ENCODE measurements around the gene CARD14. TPM values are rescaled to one million over a fixed set of nuclear protein-coding genes. Genes with fewer than 3 reads are reported as not detected.

CARD14 gene
- total RNA-seq, 3 donors from 2014 or later = not detected

DNA sequence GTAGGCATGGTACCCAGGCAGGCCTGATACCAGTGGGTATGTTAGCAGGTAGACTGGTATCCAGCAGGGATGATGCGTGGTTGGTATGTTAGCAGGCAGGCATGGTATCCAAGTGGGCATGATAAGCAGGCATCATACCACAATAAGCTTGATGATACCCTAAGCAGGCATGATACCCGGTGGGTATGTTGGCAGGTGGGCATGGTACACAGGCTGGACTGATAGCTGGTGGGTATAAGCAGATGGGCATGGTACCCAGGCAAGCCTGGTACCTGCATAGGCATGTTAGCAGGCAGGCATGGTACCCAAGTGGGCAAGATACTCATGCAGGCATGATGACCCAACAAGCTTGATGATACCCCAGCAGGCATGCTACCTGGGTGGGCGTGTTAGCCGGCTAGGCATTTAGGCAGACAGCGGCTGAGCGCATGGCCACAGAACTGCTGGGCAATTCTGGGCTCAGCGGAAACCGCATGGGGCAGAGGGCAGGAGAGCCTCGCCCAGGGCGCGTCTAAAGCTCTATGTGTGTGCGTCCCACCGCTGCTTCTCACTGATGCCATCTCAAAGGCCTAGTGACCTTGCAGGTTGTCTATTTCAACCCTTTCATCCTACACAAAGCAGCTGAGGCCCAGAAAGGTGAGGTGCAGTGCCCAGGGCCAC is 48.0 kb downstream of the CARD14 start:
- peaks cover 37% of the 10 kb centered on the region for H3K4me1 Mint-ChIP-seq (ENCODE audit: low read depth)
- ATAC-seq = no peak
- no peak for DNase-seq
- H3K4me3 Mint-ChIP-seq = no peak overlapping the region
- H3K36me3 Mint-ChIP-seq (ENCODE audit: insufficient read depth) = peaks cover 12% of the 10 kb centered on the region
- no peaks in the 10 kb centered on the region for H3K9me3 Mint-ChIP-seq
- no peaks in the 10 kb centered on the region for H3K27me3 Mint-ChIP-seq (ENCODE audit: low read depth)

DNA sequence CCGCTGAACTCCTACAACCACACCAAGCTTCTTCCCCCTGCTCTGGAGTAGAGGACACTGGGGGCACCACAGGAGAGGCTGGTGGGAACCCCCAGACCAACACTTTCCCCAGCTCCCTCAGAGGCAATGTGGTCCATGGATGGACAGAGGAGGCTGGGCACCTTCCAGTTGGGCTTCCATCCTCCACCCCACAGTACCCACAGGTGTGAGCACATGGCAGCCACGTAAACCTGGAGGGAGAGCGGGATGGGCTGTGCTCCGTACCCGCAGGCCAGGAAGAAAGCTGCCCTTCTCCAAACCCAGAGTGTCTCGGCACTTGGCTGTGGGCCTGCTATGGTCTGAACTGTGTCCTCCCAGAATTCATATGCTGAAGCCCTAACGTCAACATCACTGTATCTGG is 48.6 kb downstream of the CARD14 start:
- DNase-seq (no peak), ATAC-seq (no peak)
- peaks cover 42% of the 10 kb centered on the region for H3K4me1 Mint-ChIP-seq (ENCODE audit: low read depth)
- peaks cover 18% of the 10 kb centered on the region for H3K36me3 Mint-ChIP-seq (ENCODE audit: insufficient read depth)
- H3K27me3 Mint-ChIP-seq (ENCODE audit: low read depth) = no peaks in the 10 kb centered on the region
- H3K9me3 Mint-ChIP-seq = no peaks in the 10 kb centered on the region
- H3K4me3 Mint-ChIP-seq = peak overlapping the region; percentile 91

DNA sequence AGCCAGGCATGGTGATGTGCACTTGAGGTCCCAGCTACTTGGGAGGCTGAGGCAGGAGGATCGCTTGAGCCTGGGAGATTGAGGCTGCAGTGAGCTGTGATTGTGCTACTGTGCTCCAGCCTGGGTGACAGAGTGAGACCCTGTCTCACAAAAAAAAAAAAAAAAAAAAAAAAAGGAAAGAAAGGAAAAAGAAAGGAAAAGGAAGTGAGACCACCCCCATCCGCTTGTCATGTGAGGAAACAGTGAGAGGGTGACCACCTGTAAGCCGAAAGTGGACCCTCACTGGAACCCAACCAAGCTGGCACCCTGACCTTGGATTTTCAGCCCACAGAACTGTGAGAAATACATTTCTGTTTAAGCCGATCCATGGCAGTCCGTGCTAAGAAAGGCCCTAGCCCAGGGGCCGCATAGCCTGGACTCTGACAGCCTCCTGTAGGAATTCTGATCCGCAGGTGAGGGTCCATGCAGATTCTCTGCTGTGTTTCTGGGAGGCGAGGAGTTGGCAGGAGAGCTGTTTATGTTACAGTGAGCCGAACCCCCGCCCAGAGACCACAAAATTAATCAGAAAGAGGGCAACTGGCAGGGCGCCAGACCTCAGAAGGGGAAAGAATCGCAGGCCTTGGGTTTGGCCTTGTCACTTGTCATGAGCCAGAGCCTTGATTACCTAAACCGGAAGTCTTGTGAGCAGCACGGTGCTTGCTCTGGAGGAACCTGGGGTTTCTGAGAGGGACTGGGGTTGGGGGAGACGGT is 49.4 kb downstream of the CARD14 start:
- peak; percentile 89 for ATAC-seq
- no peaks in the 10 kb centered on the region for H3K9me3 Mint-ChIP-seq
- DNase-seq = peak; percentile 92
- H3K27me3 Mint-ChIP-seq (ENCODE audit: low read depth) = no peaks in the 10 kb centered on the region
- peaks cover 22% of the 10 kb centered on the region for H3K36me3 Mint-ChIP-seq (ENCODE audit: insufficient read depth)
- peaks cover 48% of the 10 kb centered on the region for H3K4me1 Mint-ChIP-seq (ENCODE audit: low read depth)
- H3K4me3 Mint-ChIP-seq = peak overlapping the region; percentile 91

DNA sequence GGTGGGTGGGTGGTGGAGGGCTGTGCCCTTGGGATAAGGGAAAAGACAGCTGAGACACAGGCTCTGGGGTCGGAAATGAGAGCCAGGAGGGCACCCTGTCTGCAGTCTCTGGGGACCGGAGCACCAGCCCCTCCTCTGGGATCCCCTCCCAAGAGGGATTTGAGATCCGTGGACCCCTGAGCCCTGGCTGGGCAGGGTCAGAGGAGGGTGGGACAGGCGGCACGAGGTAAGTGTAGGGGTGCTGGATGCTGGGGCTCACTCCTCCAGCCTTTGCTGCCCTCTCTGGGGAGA is 49.9 kb downstream of the CARD14 start:
- peaks cover 49% of the 10 kb centered on the region for H3K4me1 Mint-ChIP-seq (ENCODE audit: low read depth)
- H3K27me3 Mint-ChIP-seq (ENCODE audit: low read depth) = no peaks in the 10 kb centered on the region
- peaks cover 22% of the 10 kb centered on the region for H3K36me3 Mint-ChIP-seq (ENCODE audit: insufficient read depth)
- H3K4me3 Mint-ChIP-seq = peak overlapping the region; percentile 91
- DNase-seq (no peak), ATAC-seq (peak; percentile 29 to 32)
- H3K9me3 Mint-ChIP-seq = no peaks in the 10 kb centered on the region

DNA sequence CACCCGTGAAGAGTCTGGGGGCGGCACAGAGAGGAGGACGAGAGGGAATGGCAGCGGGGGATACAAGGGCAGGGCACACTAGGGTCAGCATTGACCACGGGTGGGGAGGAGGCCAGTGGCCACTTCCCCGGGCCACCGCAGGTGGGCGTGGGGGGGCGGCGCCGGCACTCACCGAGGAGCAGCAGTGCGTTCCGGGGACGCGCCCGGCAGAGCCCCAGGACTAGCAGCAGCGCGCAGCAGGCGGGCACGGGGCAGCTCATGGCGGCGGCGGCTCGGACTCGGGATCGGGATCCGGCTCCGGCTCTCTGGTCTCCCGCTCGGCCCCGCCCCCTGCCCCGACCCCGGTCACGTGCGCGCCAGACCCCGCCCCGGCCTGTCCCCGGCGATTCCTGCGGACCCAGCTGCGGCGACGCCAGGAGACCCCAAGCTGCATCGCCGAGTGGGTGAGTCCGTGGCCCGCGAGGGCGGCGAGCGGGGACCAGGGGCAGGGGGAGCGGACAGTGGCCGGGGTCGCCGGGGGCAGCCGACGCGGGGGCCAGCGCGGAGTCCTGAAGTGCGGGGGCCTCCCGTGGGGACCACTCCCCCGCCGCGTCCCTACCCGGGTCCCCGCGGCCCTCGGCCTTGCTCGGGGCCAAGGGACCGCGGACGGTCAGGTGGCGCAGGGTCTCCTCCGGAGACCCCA is 50.4 kb downstream of the CARD14 start, which contains the start of the genes SGSH and SLC26A11:
Gene SGSH (minus strand): TSS at position 280 of the 682 bp plus-strand sequence. CDS start 20 bp downstream, at position 260.
Gene SLC26A11 (plus strand): TSS at position 374 of the 682 bp plus-strand sequence. CDS start 1,134 bp downstream, outside the sequence.
- no peaks in the 10 kb centered on the region for H3K9me3 Mint-ChIP-seq
- peak; percentile 67 for ATAC-seq
- H3K4me3 Mint-ChIP-seq = peak within 1 kb of the TSS; percentile 91
- peaks cover 49% of the 10 kb centered on the region for H3K4me1 Mint-ChIP-seq (ENCODE audit: low read depth)
- no peaks in the 10 kb centered on the region for H3K27me3 Mint-ChIP-seq (ENCODE audit: low read depth)
- peak; percentile 46 for DNase-seq
- peaks cover 22% of the 10 kb centered on the region for H3K36me3 Mint-ChIP-seq (ENCODE audit: insufficient read depth)

DNA sequence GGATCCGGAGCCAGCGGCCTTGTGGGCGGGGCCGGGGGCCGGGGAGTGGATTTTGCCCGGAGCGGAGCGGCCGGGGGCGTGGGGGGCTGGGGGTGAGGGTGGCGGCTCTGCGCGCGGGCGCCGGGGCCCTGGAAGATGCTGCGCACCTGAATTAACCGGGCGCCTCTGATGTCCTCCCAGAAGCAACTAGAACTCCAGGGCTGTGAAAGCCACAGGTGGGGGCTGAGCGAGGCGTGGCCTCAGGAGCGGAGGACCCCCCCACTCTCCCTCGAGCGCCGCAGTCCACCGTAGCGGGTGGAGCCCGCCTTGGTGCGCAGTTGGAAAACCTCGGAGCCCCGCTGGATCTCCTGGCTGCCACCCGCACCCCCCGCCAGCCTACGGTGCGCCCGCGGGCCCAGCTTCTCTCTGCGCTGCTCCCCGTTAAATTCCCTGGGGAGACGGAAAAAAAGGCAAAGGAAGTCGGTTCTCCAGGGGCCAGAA is 50.9 kb downstream of the CARD14 start:
- peaks cover 20% of the 10 kb centered on the region for H3K36me3 Mint-ChIP-seq (ENCODE audit: insufficient read depth)
- H3K4me1 Mint-ChIP-seq (ENCODE audit: low read depth) = peaks cover 49% of the 10 kb centered on the region
- ATAC-seq = peak in 1 of 2 donors; percentile 2
- H3K4me3 Mint-ChIP-seq = peak overlapping the region; percentile 80
- no peaks in the 10 kb centered on the region for H3K9me3 Mint-ChIP-seq
- H3K27me3 Mint-ChIP-seq (ENCODE audit: low read depth) = no peaks in the 10 kb centered on the region
- no peak for DNase-seq

DNA sequence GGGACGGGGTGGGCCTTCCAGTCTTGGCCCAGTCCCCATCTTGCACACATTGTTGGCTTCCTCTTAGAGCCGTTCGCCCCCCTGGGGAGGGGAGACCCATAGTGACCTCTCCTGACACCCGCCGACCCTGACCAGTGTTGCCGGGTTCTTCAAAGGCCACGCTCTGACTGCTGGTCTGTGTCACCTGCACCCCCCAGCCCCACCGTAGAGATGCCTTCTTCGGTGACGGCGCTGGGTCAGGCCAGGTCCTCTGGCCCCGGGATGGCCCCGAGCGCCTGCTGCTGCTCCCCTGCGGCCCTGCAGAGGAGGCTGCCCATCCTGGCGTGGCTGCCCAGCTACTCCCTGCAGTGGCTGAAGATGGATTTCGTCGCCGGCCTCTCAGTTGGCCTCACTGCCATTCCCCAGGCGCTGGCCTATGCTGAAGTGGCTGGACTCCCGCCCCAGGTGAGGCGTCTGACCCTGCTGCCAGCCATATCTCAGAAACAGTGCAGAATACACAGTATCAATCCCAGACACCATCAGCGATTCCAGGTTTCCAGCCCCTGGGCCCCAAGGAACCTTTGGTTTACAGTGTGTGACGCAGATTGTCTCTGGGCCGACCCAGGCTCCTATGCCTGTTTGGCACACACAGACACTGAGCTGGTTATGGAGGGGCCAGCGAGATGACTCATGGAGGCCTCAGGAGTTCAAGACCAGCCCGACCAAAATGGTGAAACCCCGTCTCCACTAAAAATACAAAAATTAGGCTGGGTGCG is 51.7 kb downstream of the CARD14 start:
- ATAC-seq (no peak), DNase-seq (no peak)
- no peaks in the 10 kb centered on the region for H3K9me3 Mint-ChIP-seq
- H3K4me1 Mint-ChIP-seq (ENCODE audit: low read depth) = peaks cover 46% of the 10 kb centered on the region
- peaks cover 19% of the 10 kb centered on the region for H3K36me3 Mint-ChIP-seq (ENCODE audit: insufficient read depth)
- no peaks in the 10 kb centered on the region for H3K27me3 Mint-ChIP-seq (ENCODE audit: low read depth)
- peak overlapping the region; percentile 80 for H3K4me3 Mint-ChIP-seq

DNA sequence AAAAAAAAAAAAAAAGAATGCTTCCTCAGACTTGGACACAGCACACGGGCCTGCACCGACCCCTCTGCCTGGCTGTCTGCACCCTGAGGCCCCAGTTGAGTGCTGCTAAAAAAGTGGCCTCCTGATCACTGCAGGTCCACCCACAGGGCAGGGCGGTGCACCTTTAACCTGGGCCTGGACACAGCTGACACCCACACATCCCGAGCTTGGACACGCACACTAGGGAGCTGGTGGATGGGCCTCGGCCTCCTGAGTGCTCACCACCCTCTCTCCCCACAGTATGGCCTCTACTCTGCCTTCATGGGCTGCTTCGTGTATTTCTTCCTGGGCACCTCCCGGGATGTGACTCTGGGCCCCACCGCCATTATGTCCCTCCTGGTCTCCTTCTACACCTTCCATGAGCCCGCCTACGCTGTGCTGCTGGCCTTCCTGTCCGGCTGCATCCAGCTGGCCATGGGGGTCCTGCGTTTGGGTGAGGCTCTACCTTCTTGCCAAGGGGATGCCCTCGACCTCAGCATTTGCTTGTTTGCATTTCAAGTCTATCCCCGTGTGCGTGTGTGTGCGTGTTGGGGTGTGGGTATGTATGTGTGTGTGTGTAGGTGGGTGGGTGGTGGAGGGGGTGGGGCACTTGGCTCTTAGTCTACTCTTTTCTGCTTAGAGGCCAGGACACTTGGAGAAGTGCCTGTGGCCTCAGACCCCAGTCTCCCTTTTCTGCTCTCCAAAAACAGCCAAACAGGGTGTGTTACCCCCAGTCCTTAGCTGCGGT is 52.7 kb downstream of the CARD14 start:
- peak overlapping the region; percentile 29 for H3K4me3 Mint-ChIP-seq
- no peak for DNase-seq
- H3K4me1 Mint-ChIP-seq (ENCODE audit: low read depth) = peaks cover 39% of the 10 kb centered on the region
- H3K9me3 Mint-ChIP-seq = no peaks in the 10 kb centered on the region
- ATAC-seq = no peak
- no peaks in the 10 kb centered on the region for H3K27me3 Mint-ChIP-seq (ENCODE audit: low read depth)
- peaks cover 17% of the 10 kb centered on the region for H3K36me3 Mint-ChIP-seq (ENCODE audit: insufficient read depth)

DNA sequence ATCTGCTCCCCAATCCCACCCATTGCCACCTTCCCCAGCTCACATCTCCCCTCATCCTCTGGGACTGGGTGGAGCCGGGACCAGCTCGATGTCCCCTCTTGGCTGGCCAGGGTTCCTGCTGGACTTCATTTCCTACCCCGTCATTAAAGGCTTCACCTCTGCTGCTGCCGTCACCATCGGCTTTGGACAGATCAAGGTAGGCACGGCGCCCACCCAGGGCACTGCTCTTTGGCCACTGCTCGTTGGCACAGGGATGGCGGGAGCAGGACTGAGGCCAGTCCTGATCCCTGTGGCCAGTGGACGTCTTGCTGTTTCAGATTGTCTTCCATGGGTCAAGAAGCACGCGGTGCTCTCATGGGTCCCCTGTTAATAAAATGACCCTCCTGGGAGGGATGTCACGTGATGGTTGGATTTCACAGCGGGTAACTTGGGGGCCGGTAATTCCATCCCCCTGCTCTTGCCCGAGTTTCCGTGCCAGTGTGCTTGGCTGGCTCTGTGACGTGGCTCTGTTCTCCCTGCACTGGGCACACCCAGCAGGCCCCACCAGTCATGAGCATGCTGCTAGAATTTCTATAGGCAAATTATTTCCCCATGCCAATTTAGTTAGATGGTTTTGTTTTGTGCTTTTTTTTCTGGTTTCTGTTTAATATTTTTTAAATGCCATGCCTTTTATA is 53.4 kb downstream of the CARD14 start:
- peaks cover 14% of the 10 kb centered on the region for H3K36me3 Mint-ChIP-seq (ENCODE audit: insufficient read depth)
- DNase-seq = no peak
- no peaks in the 10 kb centered on the region for H3K27me3 Mint-ChIP-seq (ENCODE audit: low read depth)
- H3K9me3 Mint-ChIP-seq = no peaks in the 10 kb centered on the region
- ATAC-seq = no peak
- H3K4me1 Mint-ChIP-seq (ENCODE audit: low read depth) = peaks cover 33% of the 10 kb centered on the region
- H3K4me3 Mint-ChIP-seq = peak overlapping the region; percentile 4

DNA sequence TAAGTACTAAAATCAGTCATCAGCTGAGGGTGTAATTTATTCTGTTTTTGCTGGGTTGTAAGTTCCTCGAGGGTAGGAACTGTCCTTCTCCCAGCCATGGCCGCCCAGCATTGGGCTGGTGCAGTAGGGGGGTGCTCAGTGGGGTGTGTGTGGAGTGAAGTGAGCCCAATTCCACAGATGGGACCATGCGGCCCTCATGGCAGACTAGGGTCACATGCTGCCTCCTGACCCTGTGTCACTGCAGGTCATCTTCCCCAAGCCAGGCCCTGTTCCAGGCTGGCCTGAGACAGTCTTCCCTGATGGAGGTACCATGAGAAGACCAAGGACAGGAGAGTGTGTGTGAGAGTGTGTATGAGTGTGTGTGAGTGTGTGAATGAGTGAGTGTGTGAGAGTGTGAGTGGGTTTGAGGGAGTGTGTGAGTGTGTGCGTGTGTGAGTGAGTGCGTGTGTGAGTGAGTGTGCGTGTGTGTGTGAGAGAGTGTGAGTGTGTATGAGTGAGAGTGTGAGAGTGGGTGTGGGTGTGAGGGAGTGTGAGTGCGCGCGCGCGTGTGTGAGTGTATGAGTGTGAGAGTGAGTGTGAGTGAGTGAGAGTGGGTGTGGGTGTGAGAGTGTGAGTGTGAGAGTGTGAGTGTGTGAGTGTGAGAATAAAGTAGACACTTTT is 54.1 kb downstream of the CARD14 start:
- Mint-ChIP-seq H3K4me1 (ENCODE audit: low read depth) (peaks cover 26% of the 10 kb centered on the region), H3K27me3 (ENCODE audit: low read depth) (no peaks in the 10 kb centered on the region), H3K36me3 (ENCODE audit: insufficient read depth) (peaks cover 18% of the 10 kb centered on the region), H3K4me3 (no peak overlapping the region), H3K9me3 (no peaks in the 10 kb centered on the region)
- DNase-seq = no peak
- no peak for ATAC-seq

DNA sequence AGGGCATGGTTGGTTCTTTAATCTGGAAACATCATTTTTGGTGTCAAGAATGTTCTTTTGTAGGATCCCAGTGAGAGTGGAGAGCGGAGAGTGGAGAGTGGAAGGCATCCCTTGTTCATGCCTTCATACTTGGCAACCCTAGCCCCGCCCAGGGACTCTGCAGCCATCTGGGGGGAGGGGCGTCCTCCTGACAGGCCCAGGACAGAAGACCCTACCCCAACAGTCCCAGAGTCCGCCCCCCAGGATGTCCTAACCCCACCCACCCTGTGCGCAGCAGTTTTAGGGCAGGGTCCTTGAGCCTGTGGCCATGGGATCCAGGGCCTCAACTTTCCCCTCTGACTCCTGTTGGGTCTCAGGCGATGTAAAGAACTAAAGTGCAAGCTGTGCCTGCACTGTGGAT is 54.9 kb downstream of the CARD14 start:
- no peak for DNase-seq
- Mint-ChIP-seq H3K4me1 (ENCODE audit: low read depth) (peaks cover 22% of the 10 kb centered on the region), H3K4me3 (no peak overlapping the region), H3K9me3 (no peaks in the 10 kb centered on the region), H3K36me3 (ENCODE audit: insufficient read depth) (peaks cover 18% of the 10 kb centered on the region), H3K27me3 (ENCODE audit: low read depth) (no peaks in the 10 kb centered on the region)
- ATAC-seq = no peak

DNA sequence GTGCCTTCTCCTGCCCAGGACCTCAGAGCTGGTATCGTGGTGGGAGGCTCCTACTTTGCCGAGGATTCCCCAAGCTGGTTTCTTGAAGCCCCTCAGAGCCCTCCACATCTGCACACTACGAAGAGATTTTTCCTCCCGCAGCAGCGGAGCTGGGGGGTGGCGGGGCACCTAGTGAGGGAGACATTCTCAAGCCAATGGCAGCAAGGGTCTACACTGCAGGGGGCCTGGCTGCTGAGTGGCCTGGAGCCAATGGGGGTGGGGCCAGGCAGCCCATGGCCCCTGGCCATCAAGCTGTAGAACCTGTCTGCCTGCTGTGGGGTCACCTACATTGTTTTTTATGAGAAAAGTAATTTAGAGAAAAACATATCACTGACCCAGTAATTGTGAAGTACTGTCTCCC is 55.4 kb downstream of the CARD14 start:
- no peak for ATAC-seq
- Mint-ChIP-seq H3K4me3 (no peak overlapping the region), H3K27me3 (ENCODE audit: low read depth) (no peaks in the 10 kb centered on the region), H3K36me3 (ENCODE audit: insufficient read depth) (peaks cover 20% of the 10 kb centered on the region), H3K4me1 (ENCODE audit: low read depth) (peaks cover 22% of the 10 kb centered on the region), H3K9me3 (no peaks in the 10 kb centered on the region)
- DNase-seq = no peak

DNA sequence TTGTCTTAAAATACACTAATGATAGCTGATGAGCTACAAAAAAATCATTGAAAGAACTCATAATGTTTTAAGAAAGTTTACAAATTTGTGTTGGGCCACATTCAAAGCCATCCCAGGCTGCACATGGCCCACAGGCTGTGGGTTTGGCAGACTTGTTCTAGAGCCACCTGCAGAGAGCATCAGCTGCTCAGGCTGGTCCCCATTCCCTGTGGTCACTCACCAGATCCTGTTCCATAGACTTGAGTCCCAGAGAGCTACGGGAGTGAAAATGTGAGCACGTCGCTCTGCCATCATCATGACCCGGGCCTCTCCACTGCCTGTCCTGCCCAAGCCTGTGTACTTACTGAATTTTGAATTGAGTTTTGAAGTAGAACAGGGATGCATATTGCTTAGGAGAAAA is 57.3 kb downstream of the CARD14 start:
- Mint-ChIP-seq H3K36me3 (ENCODE audit: insufficient read depth) (peaks cover 29% of the 10 kb centered on the region), H3K9me3 (peaks cover 6% of the 10 kb centered on the region), H3K4me1 (ENCODE audit: low read depth) (peaks cover 16% of the 10 kb centered on the region), H3K4me3 (no peak overlapping the region), H3K27me3 (ENCODE audit: low read depth) (no peaks in the 10 kb centered on the region)
- no peak for ATAC-seq
- no peak for DNase-seq

Measured in activated T-cell treated with anti-CD3 and anti-CD28 coated beads, Interleukin-2, amount 50 U/mL, for 4 hours (primary cell).